Limb (tissue), 2 donors: ENCODE results near the gene SEPTIN2.
"Not testable (repeated sequence)": the region's sequence is repeated elsewhere in the genome, so short reads cannot be mapped to it uniquely, and the experiment has no call there.

Source experiments
- DNase-seq, 2 donors: peaks; one replicate each; pipeline ENCODE4 v3.0.0-alpha.2; 2016; ENCODE audit errors: extremely low spot score in 2 of 2

SEPTIN2 gene

GRCh38 chr2:241379481-241380480 lies 64.1 kb downstream of the SEPTIN2 start:
- peak in 1 of 2 donors; percentile 58 for DNase-seq

- no peak for DNase-seq
Measured at GRCh38 chr2:241381872-241382271, 66.1 kb downstream of the SEPTIN2 start.

- not testable (repeated sequence) for DNase-seq
Measured at GRCh38 chr2:241385450-241385849, 69.7 kb downstream of the SEPTIN2 start.

GRCh38 chr2:241386519-241386918 lies 70.8 kb downstream of the SEPTIN2 start:
- peak; percentile 47 to 50 for DNase-seq

- DNase-seq, result no peak
Measured at GRCh38 chr2:241389697-241390096, 74.0 kb downstream of the SEPTIN2 start.

GRCh38 chr2:241390301-241391206 lies 74.8 kb downstream of the SEPTIN2 start:
- no peak for DNase-seq

- DNase-seq, result no peak
Measured at GRCh38 chr2:241391892-241392665, 76.4 kb downstream of the SEPTIN2 start.

- not testable (repeated sequence) for DNase-seq
Measured at GRCh38 chr2:241392753-241393152, 77.0 kb downstream of the SEPTIN2 start.

- DNase-seq, result no peak
Measured at GRCh38 chr2:241393524-241394196, 77.9 kb downstream of the SEPTIN2 start.

- not testable (repeated sequence) for DNase-seq
Measured at GRCh38 chr2:241396809-241397208, 81.1 kb downstream of the SEPTIN2 start.

GRCh38 chr2:241399941-241400922 lies 84.5 kb downstream of the SEPTIN2 start:
- no peak for DNase-seq
